Lower leg skin (tissue), 3 donors: ENCODE results near the gene LRIT1.

ENCODE experiments used
- CTCF ChIP-seq, 3 donors: fragments of 450-650 bp; IDR thresholded peaks; one replicate each; pipeline ENCODE4 v1.5.1; 2016; ENCODE audit warnings: antibody characterized with exemption in 3 of 3, mild to moderate bottlenecking in 3 of 3, moderate library complexity in 2 of 3
- POLR2A ChIP-seq, 2 donors: fragments of 450-650 bp; IDR thresholded peaks; one replicate each; pipeline ENCODE4 v1.6.1; 2016 to 2017; ENCODE audit warnings: antibody characterized with exemption in 2 of 2, mild to moderate bottlenecking in 1 of 2, moderate library complexity in 1 of 2

- TF ChIP-seq CTCF (IDR thresholded peaks at IDR 0.05) (no peak), POLR2A (IDR thresholded peaks at IDR 0.05) (no peak)
Observed at GRCh38 chr10:84225427-84226173, 15.7 kb downstream of the LRIT1 start, which contains the start of gene LRIT2.
